Right hindlimb (tissue), 1 donor: ENCODE data around the gene FBXW5.
A peak's percentile ranks its signal among the peaks of the same experiment; 100 is the strongest.

ENCODE experiments used
- DNase-seq: peaks from one replicate; pipeline ENCODE4 v3.0.0-alpha.2; 2018

FBXW5 gene

GRCh38 chr9:136944519-136945332 lies at the start of gene FBXW5, which contains the start of gene C8G:
TSS of gene FBXW5 (minus strand) at chr9:136944738. CDS start at chr9:136944083, 655 bp downstream.
TSS of gene C8G (plus strand) at chr9:136945243. CDS start at chr9:136945321, 78 bp downstream.
- DNase-seq, result peak; percentile 97

GRCh38 chr9:136992819-136993369 lies 48.4 kb upstream of the FBXW5 start:
- DNase-seq, result no peak

GRCh38 chr9:136991993-136992818 lies 47.7 kb upstream of the FBXW5 start, which contains the start of gene PAXX:
TSS of gene PAXX (plus strand) at chr9:136992422. CDS start at chr9:136992444, 22 bp downstream.
- peak; percentile 91 for DNase-seq

GRCh38 chr9:136990242-136990911 lies 45.8 kb upstream of the FBXW5 start:
- DNase-seq, result no peak

- no peak for DNase-seq
Measured at GRCh38 chr9:136988872-136989271, 44.3 kb upstream of the FBXW5 start.

- no peak for DNase-seq
Measured at GRCh38 chr9:136985853-136986252, 41.3 kb upstream of the FBXW5 start.

DNA sequence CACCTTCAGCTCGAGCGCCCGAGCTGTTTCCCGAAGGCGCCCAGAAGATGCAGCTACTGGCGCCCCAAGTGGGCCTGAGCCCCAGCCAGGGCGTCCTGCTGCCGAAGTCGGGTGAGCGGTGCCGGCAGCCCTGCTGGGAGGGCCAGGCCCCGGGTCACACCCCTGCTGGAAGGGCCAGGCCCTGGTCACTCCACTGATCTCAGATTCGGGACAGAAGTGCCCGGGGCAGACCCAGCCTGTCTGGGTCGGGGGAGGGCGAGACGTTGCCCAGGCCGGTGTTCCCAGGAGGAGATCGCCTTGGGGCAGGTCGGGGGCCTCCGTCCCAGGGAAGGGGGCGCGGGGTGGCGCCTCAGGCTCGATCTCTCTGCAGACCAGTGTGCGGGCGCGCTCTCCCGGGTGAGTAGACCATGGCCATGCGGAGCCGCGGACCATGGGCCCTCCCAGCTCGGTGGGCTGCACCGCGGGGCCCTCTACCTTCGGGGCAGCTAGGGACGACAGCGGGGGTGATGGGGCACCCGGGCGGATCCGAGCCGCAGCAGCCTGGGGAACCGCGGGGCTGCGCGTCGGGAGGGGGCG lies 40.6 kb upstream of the FBXW5 start:
- DNase-seq, result no peak

DNA sequence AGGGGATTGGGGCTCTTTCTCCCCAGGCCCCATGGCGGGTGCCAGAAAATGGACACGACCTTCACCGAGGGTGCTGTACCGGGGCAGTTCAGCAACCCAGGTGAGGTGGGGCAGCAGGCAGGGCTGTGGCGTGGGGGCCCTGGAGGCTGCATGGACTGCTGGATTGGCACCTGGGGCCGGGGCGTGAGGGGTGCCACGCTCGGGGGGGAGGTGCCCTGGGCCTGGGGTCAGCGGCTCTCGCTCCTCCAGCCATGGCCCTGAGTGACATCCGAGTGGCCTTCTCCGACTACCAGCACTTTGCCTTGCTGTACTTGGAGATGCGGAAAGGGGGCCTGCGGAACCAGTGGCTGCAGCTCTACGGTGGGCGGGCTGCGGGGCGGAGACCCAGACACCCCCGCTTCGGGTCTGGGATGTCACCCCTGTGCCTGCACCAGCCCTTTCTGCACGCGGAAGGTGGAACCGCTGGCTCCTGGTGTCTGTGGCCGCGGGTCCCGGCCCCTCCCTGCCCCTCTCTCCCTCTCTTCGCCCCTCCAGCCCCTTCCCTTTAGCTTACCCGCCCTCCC lies 40.0 kb upstream of the FBXW5 start:
- DNase-seq, result no peak

DNA sequence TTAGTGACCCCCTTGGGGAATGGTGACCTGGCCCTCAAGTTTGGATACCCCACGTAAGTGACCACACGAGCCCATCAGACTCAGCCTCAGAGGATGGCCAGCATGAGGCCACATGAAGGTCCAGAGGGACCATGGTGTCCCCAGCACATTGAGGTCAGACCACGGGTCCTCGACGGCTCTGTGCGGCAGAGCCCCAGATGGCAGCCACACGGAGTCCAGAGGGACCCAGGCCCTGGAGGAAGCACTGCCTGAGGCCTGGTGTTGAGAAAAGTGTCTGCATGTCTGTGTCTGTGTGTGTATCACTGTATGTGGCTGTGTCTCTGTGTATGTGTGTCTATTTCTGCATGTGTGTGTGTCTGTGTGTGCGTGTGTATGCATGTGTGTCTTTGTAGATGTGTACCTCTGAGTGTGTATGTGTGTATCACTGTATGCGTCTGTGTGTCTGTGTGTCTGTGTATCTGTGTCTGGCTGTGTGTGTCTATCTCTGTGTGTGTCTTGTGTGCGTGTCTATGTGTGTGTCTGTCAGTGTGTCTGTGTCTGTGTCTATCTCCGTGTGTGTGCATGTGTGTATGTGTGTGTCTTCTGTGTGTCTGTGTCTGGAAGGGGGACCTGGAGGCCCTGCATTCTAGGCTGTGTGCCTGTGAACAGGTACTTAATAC lies 39.2 kb upstream of the FBXW5 start:
- DNase-seq, result no peak

DNA sequence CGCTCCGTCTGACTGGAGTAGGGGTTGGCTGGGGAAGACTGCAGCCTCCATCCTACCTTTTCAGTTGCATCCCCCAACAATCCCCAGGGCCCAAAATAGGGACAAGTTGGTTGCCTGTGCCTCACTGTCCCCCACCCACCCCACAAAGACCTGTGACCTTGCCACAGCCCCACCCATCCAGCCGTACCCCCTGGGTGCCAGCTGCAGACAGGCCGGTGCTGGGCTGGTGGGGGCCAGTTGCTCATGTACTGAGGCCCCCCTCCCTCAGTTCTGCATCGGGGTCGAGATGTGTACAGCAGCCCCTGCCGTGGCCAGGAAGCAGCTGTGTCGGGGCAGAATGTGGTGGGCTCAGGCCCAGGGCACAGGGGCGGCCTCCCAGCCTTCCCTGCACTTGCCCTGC lies 38.6 kb upstream of the FBXW5 start:
- no peak for DNase-seq

- DNase-seq, result no peak
Measured at GRCh38 chr9:136982232-136983051, 37.9 kb upstream of the FBXW5 start, which contains the start of gene LCNL1. TSS of gene LCNL1 (plus strand) at chr9:136982993. CDS start at chr9:136983587, 594 bp downstream.

GRCh38 chr9:136981588-136982231 lies 37.2 kb upstream of the FBXW5 start:
- DNase-seq, result no peak

DNA sequence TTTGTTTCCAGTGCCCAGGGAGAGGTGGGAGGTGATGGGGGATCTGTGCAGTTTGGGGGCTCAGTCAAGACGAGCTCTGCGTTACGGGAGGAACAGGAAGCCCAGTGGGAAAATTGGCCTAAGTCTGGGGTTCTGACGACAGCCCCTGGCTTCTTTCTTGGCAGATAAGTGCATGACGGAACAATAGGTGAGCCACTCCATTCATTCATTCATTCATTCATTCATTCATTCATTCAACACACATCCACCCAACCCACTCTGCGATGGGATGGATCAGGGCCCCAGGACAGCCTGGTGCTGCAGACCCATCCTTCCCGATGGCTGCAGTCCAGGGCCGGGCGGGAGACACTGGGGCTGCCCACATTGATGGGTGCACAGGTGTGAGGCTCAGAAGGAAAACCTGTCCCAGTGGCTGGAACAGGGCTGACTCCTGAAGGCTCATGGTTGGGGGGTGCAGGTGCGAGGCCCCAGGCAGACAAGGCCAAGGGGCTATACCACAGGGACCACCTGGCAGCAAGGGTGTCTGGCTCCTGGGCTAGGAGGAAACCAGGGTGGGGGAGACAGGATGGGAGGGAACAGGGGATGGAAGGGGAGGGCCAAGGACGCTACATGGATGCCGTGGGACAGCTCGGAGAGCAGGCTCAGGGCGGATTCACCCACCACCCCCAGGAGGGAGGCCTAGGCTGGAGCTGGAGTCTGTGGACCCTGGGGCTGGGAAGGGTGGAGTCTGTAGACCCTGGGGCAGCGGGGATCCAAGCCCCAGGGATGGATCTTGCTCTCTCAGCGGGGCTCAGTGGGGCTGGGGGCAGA lies 36.3 kb upstream of the FBXW5 start:
- DNase-seq, result no peak

DNA sequence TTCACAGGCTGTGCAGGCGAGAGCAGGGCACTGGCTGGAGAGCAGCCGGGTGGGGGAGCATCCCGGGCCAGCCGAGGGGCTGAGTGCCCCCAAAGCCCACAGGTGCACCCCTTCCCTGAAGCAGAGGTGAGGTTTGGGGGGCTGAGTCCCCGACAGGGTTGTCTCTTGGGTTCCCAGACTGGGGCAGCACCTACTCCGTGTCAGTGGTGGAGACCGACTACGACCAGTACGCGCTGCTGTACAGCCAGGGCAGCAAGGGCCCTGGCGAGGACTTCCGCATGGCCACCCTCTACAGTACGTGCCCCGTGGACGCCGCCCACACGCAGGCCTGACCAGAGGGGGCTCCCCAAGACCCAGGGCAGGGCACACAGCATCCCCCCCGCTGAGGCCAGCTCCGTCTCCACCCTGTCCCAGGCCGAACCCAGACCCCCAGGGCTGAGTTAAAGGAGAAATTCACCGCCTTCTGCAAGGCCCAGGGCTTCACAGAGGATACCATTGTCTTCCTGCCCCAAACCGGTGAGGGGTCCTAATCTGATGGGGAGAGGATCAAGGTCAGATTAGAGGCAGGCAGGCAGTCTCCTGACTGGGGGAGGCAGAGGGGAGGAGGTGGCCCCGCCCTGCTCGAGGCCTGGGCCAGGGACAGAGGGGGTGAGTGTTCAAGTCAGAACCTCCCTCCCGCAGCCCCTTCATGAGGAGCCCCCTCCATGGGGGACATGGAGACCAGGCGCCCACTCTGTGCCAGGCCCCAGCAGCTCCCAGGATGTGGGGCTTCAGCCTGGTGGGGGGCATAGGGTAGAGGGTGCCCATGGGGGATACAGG lies 35.4 kb upstream of the FBXW5 start:
- DNase-seq, result no peak

GRCh38 chr9:136978865-136979544 lies 34.5 kb upstream of the FBXW5 start:
- DNase-seq, result no peak

DNA sequence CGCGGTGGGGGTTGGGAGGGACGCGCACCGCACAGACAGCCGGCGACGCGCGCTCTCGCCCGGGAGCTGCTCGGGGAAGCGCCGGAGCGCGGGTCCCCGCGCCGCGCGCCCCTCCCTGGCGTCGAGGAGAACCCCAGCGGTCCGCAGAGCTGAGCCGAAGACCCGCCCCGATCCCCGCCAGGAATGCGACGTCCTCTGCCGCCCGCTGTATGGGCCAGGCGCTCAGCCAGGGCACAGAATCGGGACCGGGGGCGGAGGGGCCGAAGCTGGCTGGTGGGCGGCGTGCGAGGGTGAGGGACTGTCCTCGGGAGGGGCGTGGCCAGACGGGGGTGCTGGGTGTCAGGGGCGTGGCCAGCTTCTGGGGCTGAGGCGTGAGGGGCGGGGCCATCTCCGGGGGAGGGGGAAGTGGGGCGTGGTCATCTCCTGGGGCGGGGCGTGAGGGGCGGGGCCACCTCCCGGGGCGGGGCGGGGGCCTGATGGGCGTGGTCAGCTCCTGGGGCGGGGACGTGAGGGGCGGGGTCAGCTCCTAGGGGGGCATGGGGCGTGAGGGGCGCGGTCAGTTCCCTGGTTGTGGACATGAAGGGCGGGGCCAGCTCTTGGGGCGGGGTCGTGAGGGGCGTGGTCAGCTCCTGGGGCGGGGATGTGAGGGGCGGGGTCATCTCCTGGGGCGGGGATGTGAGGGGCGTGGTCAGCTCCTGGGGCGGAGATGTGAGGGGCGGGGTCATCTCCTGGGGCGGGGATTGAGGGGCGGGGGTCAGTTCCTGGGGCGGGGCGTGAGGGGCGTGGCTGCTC lies 33.7 kb upstream of the FBXW5 start:
- peak; percentile 68 for DNase-seq

- DNase-seq, result no peak
Measured at GRCh38 chr9:136977649-136978072, 33.1 kb upstream of the FBXW5 start.
